DMS153 treated with DMSO at 0.1 percent for 48 hours (cell line): ENCODE results near the gene UCHL1.
"Not testable (repeated sequence)": the region's sequence is repeated elsewhere in the genome, so short reads cannot be mapped to it uniquely, and the experiment has no call there.

Source experiments
- DNase-seq: peaks from one replicate; lab custom pipeline; 2025; ENCODE audit not compliant: unreplicated experiment; lab: John Stamatoyannopoulos, UW

Gene UCHL1

GRCh38 chr4:41236032-41236431, 20.7 kb upstream of the UCHL1 start:
- DNase-seq = no peak

GRCh38 chr4:41236508-41236907, 20.2 kb upstream of the UCHL1 start:
- DNase-seq = no peak

GRCh38 chr4:41241919-41242318, 14.8 kb upstream of the UCHL1 start:
- no peak for DNase-seq

- no peak for DNase-seq
Measured at GRCh38 chr4:41245983-41246382, 10.7 kb upstream of the UCHL1 start.

GRCh38 chr4:41256131-41256739, 493 bp upstream of the UCHL1 start:
- DNase-seq = peak; percentile 14

GRCh38 chr4:41257257-41257901, 651 bp downstream of the UCHL1 start:
- no peak for DNase-seq

- no peak for DNase-seq
Measured at GRCh38 chr4:41257906-41258305, 1.2 kb downstream of the UCHL1 start.

GRCh38 chr4:41258783-41259182, 2.1 kb downstream of the UCHL1 start:
- DNase-seq = peak; percentile 1

GRCh38 chr4:41260116-41260733, 3.5 kb downstream of the UCHL1 start:
- DNase-seq = no peak

- DNase-seq = no peak
Measured at GRCh38 chr4:41262198-41262597, 5.5 kb downstream of the UCHL1 start.

- no peak for DNase-seq
Measured at GRCh38 chr4:41264212-41264611, 7.5 kb downstream of the UCHL1 start.

- no peak for DNase-seq
Measured at GRCh38 chr4:41267997-41268396, 11.3 kb downstream of the UCHL1 start.

GRCh38 chr4:41268721-41269517, 12.2 kb downstream of the UCHL1 start:
- DNase-seq = no peak

GRCh38 chr4:41269682-41270081, 13.0 kb downstream of the UCHL1 start:
- DNase-seq = no peak

GRCh38 chr4:41275931-41276330, 19.2 kb downstream of the UCHL1 start:
- DNase-seq = not testable (repeated sequence)

- DNase-seq = no peak
Measured at GRCh38 chr4:41280010-41280409, 23.3 kb downstream of the UCHL1 start.

GRCh38 chr4:41281038-41281634, 24.4 kb downstream of the UCHL1 start:
- peak; percentile 42 for DNase-seq

GRCh38 chr4:41282366-41282765, 25.6 kb downstream of the UCHL1 start:
- DNase-seq = no peak

GRCh38 chr4:41285202-41285863, 28.6 kb downstream of the UCHL1 start:
- DNase-seq = no peak

- DNase-seq = no peak
Measured at GRCh38 chr4:41285864-41286235, 29.1 kb downstream of the UCHL1 start.

GRCh38 chr4:41287005-41287404, 30.3 kb downstream of the UCHL1 start:
- no peak for DNase-seq
